Omental fat pad (tissue), 4 donors: ENCODE results near the gene SDF4. TPM values are rescaled to one million over a fixed set of nuclear protein-coding genes. Genes with fewer than 3 reads are reported as not detected.

ENCODE experiments used
- ATAC-seq: fragments of 150-250 bp; one replicate; pipeline ENCODE4 v1.9.1; 2016; ENCODE audit warnings: mild to moderate bottlenecking, moderate library complexity; ENCODE audit not compliant: low FRiP score
- DNase-seq: peaks from one replicate; pipeline ENCODE4 v3.0.0-alpha.2; 2019; ENCODE audit warnings: low spot score
- CTCF ChIP-seq, 3 donors: fragments of 450-650 bp; IDR thresholded peaks; one replicate each; pipeline ENCODE4 v1.5.1; 2016 to 2017; ENCODE audit warnings: antibody characterized with exemption in 3 of 3, mild to moderate bottlenecking in 3 of 3, moderate library complexity in 2 of 3
- total RNA-seq, 4 donors: library from RNA; depleted of rRNA; stranded (reverse); fragments of >200 nt; gene quantifications; one replicate each; pipeline ENCODE4 v1.1.0, GENCODE V29; 2016

SDF4 gene
- total RNA-seq, 4 donors from 2014 or later = 78.3 to 122 (median 98.8) TPM

DNA sequence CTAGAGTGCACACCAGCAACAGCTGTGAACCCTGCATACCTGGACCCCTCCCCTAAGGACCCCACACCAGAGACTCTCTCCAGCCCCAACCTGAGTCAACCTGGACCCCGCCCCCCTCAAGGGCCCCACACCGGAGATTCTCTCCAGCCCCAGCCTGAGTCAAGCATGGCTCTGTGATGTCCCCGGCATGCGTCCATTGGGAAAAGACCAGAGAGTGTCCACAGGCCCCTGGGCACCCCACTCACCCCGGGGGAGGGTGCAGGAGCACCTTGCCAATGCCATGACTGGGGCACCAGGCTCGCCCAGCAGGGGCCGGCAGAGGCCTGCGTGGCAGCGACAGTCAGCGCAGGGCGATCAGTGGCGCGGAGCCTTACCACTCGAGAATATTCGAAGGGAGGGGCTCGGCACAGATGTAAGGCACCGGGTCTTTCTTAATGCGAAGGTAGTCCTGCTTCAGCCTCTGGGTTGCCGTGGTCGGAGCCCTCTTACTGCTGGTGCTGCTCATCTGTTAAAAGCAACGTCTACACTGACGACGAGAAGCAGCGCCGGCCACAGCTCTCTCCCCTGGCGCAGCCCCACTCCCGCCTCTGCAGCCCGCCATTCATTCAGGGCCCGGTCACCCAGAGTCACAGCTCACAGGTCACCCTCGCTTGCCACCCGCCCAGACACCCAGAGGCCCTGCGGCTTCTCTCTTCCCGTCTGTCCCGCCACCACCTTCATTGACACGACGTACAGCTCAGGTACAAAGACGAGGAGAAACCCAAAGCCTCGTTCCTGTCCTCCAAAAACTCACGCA lies 35.9 kb upstream of the SDF4 start:
- ATAC-seq (no peak), DNase-seq (no peak)
- no peak for TF ChIP-seq CTCF (IDR thresholded peaks at IDR 0.05)

DNA sequence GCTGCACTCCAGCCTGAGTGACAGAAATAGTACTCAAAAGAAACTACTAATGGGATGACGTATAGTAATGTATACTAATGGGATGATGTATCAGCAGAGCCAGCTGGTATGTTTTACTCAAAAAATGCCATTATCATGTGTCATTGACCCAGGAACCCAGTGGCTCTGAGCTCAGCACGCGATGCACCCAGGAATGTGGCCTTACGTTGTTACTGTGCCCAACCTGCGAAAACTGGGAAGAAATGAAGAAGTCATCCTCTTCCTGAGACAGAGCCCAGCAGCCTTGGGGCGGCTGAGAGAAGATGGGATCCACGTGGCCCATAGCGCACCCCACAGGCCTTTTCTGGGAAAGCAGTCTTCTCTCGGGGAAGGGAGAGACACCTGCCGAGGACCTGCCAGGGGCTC lies 33.1 kb upstream of the SDF4 start:
- DNase-seq (no peak), ATAC-seq (no peak)
- no peak for TF ChIP-seq CTCF (IDR thresholded peaks at IDR 0.05)

DNA sequence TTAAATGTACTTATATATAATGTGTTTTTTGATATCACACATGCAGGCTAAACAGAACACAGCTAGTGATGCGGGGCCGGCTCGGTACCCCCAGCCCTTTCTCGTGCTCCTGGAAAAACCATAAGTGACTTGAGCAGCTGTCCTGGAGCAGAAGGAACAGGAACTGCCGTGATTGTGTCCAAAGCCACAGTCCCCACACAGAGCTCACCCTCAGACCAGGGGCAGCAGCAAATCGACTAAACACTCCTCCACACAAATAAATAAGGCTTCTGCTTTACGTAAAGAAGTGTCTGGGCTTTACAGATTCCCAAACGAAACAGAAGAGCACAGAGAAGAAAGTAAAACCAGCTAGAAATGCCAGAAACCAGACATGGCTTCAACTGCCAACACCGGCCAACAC lies 32.2 kb upstream of the SDF4 start:
- no peak for TF ChIP-seq CTCF (IDR thresholded peaks at IDR 0.05)
- DNase-seq (no peak), ATAC-seq (no peak)

GRCh38 chr1:1262758-1263157 lies 31.0 kb upstream of the SDF4 start:
- no peak for ATAC-seq
- TF ChIP-seq CTCF (IDR thresholded peaks at IDR 0.05) = no peak

GRCh38 chr1:1262071-1262470 lies 30.3 kb upstream of the SDF4 start:
- ATAC-seq (no peak), DNase-seq (no peak)
- no peak for TF ChIP-seq CTCF (IDR thresholded peaks at IDR 0.05)

More at GRCh38 chr1:1262758-1263157, 31.0 kb upstream of the SDF4 start:
- no peak for DNase-seq

GRCh38 chr1:1260843-1261560 lies 29.2 kb upstream of the SDF4 start:
- ATAC-seq (no peak), DNase-seq (no peak)
- TF ChIP-seq CTCF (IDR thresholded peaks at IDR 0.05) = no peak
